Posterior cingulate gyrus (tissue), 11 donors: ENCODE results near the gene DTD1.

Experiments
- DNase-seq, 10 donors: peaks; one replicate each; pipeline versions ENCODE4 v3.0.0 to v3.0.0-alpha.2; 2020 to 2021; ENCODE audit warnings: mixed read lengths in 3 of 10
- intact Hi-C: fragments of 100-400 bp; cut with DNase I; formaldehyde crosslinking; loops from one replicate; pipeline ENCODE4 v1.15.1; 2023

The DTD1 gene

DNA sequence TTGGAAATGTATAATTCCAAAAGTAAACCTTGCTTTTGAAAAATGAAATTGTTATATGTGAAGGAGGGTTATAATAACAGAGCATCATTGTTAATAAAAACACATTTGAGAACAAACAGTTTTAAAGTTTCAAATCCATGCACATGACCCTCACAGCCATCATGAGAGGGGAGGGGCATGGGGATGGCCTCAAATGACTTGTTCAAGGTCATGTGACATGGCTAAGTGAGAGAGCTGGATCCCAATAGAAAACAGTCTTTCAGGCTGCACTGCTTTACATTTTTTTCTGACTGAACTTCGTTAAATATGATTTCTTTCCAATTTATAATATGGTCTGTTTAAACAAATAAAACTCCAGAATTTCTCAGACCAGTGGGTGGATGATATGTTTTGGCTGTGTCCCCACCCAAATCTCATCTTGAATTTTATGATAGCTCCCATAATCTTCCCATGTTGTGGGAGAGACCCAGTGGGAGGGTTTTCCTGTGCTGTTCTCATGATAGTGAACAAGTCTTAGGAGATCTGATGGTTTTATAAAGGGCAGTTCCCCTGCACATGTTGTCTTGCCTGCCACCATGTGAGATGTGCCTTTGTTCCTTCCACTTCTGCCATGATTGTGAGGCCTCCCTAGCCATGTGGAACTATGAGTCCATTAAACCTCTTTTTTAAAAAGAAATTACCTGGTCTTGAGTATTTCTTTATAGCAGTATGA, 66.0 kb downstream of the DTD1 start:
- DNase-seq: no peak
- intact Hi-C loops: no loop called here

DNA sequence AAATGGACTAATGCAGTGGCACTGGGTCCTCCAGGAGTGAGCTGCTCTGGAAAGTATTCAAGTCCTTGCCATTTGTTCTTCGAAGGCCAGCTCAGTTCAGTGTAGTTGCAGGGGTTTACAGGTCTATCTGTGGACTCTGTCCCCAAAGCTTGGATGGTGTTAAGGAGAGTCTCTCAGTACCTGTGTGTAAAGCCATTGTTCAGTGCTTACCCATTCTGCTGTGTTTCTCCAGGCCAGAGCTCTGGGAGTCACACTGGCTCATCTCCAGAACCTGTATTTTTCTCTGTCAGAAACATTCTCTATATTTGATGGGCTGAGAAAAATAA, 66.6 kb downstream of the DTD1 start:
- intact Hi-C loops: no loop called here
- no peak for DNase-seq

DNA sequence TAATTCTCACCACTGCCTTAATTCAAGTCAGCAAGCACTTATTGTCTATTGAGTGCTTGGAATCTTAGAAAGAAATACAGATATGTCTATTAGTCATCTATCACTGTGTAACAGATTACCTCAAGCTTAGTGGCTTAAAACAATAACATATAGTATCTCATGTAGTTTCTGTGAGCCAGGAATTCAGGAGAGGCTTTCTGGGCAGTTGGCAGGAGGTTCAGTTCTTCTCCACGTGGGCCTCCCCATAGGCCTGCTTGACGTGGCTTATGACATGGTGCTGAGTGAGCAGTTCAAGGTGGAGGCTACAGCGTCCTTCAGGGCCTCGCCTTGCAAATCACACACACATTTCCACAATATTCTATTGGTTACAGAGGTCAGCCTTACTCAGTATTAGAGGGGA, 69.7 kb downstream of the DTD1 start:
- intact Hi-C loops: no loop called here
- DNase-seq: peak in 1 of 10 donors; percentile 18

DNA sequence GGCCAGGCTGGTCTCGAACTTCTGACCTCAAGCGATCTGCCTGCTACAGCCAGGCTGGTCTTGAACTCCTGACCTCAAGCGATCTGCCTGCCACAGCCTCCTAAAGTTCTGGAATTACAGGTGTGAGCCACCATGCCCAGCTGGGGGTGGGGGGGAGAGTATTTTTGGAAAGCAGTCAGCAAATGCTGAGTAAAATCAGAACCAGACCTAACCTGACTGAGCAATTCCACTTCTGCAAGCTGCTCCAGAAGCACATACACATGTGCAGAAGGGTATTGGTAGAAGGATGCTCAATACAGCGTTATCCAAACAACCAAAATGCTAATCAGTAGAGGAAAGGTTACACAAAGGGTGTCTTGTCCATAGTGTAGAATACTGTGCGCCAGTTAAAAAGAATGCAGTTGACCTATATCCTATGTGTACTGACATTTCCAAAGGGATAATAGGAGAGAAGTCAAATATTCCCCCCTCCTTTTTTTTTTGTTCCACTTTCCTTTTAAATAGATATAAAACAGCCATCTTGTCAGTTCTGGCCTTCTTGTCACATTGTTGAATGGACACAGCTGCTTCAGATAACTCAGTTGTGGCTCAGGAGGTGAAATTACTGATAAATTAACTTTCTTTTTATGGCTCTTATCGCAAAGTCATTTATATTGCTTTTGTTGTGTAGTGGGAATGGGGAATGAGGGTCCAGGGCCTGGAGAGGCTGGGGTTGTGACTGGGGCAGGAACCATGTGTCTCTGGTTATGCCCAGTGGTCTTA, 74.6 kb downstream of the DTD1 start:
- intact Hi-C loops: no loop called here
- DNase-seq: peak in 1 of 10 donors; percentile 27

DNA sequence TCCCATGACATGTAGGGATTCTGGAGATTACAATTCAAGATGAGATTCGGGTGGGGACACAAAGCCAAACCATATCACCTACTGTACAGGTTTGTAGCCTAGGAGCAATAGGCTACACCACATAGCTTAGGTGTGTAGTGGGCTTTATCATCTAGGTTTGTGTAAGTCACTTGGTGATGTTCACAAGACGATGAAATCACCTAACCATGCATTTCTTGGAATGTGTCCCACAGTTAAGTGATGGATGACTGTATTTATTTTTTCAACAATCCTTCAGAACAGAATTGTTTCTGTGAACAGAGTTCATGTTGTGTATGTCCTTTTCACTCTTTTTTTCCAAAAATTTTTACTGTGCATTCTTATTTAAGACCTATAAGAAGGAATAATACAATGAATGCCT, 76.1 kb downstream of the DTD1 start:
- intact Hi-C loops: no loop called here
- DNase-seq: no peak

DNA sequence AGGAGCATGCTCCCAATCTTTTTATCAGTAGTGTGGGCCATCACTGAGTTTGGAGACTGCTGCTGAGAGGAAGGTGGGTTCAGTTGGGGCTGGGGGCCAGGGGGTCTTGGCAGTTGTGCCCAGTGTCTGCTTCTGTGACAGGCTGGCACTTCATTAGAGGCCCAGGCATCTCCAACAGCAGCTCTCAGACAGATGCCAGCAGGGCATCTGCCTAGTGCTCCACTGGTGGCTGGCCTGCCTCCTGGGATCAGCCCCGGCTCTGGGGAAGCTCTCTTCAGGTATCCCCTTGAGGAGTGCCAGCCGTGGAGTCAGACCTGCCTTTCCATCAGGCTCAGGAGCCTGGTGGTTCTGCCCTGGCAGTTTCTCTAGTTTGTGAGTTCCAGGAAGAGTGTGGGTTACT, 77.3 kb downstream of the DTD1 start:
- intact Hi-C loops: no loop called here
- DNase-seq: peak in 1 of 10 donors; percentile 56

DNA sequence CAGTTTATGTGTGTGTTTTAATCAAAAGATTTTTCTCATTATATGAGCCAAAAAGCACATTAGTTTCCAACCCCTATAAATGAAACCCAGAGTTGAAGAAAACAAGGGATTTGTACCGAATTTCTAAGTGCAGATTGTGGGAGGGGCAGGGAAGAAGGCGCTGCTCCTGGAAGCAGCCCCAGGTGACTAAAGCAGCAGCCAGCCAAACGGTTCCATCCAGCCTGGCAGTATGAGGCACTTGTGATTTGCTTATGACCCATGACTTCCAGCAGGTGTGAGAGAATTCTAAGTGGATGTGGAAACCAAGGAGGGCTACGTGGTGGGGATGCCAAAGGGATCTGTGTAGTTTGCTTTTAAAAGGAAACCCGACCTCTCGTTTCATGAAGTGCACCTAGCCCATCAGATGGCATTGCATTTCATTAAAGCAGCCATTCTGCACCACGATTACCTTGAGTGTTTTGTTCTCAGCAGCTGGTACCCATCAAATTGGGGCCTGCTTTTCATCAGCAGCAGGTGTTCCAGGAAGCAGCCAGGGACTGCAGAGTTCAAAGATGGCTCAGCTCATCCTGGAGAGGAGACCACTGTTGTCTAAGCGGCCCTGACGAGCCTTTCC, 79.1 kb downstream of the DTD1 start:
- intact Hi-C loops: no loop called here
- no peak for DNase-seq

DNA sequence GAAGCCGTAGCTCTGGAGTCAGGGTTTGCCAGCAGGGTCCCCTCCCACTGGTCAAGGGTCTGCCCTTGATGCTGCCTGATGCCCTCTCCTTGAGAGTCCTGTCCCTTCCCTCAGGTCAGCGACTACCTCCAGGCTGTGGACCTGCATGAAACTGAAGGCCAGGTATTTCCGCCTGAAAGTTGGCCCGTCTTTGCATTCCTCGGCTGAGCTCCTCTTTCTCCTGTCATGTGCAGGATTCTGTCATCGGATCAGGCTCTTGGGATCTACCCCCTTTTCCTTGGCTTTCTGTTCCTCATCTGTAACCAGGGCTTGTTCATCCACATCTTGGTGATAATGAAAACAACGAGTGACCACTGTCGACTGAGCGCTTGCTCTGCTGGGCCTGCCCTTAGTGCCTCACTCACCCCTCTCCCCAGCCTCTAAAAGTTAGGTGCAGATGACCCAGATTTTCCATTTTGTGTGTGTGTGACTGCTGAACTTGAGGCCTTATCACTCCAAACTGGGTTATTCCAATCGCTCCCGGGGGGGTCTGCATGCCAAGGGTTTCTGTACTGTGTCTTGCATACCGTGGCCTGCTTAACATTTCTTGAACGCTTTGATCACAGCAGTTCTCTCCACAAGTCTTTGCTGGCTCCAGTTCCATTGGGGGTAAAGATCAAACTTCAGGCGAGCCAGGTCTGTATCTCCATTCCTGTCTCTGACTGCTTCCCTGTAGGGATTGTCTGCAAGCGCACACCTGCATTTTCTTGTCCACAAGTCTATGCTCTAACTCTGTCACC, 81.6 kb downstream of the DTD1 start:
- peak in 1 of 10 donors; percentile 44 for DNase-seq
- intact Hi-C loops: no loop called here

DNA sequence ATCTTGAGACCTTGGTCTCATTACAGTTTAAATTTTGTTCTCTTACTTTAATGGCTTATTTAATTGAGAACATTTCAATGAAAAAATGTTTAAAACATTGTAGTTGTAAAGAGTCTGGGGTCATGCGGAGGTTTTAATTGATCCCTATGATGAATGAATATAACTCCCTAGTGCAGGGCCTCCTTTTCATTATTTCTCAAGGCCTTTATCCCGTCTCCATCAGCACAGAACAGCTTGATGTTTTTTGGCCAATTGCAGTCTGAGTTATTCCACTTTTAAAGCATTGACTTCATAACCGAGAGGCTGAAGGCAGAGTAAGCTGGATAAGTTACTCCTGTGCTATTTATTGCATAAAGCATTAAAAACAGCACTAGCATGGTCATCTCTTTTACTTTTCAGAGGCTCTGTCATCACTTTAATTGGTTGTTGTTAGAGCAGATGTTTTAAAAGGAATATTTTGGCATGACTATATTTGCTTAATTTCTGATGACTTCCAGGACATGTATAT, 83.4 kb downstream of the DTD1 start:
- intact Hi-C loops: no loop called here

DNA sequence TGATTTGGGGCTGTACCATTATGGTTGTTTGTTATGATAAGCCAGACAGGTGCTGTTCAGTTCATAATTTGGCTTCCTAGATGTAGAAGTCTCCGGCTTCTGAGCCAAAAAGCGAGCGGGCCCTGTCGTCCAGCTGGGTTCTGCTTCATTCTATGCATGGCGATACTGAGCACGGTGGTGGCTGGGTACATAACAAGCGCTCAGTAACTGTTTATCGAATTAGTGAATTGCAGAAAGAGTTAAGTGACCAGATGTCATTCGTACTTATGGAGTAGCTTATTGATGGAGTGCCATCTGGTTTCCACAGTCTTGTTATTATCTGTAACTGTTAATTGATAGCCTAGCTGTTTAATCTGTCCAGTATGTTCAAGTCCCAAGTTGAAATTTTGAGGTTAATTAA, 85.0 kb downstream of the DTD1 start:
- DNase-seq: peak in 1 of 10 donors; percentile 23
- intact Hi-C loops: no loop called here

More for the DNA sequence above, 83.4 kb downstream of the DTD1 start:
- no peak for DNase-seq

DNA sequence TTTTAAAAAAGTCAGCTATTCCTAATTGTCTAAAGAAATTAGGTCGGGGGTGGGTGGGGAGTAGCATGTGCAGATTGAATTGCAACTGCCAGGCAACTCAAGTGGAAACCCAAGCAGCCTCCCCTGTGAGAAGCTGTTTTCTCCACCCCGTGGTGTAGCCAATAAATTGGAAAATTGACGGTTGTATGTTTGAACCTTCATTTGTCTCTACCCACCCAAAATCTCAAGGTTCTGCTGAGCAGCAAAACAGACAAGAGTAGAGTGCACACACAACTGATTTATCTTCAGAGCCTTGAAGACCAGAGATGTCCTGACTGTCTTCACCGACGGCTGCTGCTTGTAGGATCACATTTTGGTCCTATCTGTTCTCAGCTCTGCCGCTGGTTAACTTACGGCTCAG, 88.5 kb downstream of the DTD1 start:
- intact Hi-C loops: no loop called here
- DNase-seq: no peak

DNA sequence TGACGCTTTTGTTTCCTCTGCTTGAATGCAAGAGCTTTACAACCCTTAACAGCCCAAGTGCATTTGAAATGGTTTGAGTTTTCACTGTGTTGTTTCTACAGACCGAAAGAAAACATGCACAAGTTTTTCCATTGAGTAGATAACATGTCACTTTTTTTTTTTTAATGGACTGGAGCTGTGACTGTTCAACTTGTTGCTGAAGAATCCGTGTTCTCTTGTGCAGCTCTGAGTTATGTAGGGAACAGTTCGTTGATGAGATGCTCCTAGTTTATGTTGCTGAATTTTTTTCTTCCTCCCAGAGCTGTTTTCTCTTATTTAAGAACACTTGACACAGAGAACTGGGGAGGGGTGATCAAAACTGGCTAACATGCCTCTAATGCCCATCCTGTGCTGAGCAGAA, 89.3 kb downstream of the DTD1 start:
- intact Hi-C loops: no loop called here
- no peak for DNase-seq

DNA sequence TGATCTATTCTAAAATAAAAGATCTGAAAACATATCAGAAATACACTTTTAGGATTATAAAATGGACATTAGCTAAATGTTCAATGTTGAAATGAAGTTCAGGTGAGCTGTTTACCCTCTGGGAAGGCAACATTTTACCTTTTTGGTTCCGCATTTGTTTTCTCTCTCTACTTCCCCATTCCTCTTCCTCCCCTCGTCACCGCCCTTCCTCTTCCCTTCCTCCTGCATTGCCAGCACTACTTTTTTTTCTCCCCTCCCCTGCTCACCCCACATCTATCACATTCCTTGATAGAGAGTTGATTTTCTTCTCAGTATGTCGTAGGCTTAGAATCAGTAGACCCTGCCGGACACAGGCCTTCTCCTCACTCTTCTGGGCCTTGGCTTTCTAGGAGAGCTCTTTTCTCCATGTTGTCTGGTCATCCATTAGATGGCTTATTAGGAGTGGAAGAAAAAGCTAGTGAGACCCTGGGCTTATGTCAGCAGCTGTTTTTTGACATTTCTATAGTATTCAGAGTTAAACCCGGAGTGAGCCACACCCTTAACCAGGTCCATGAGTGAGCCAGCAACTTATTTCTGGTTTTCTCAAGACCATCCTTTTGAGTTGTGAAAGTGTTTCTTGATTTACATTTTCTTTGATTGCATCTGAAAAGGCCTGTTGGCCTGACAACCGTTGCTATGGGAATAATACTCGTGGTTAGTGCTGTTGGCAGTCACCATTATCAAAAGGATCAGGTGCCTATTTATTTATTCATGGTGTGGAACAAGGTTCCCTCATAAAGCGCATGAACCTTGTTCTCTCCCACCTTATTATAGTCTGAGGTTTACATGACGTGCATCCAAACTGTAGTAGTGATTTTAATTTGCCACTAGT, 90.9 kb downstream of the DTD1 start:
- intact Hi-C loops: no loop called here
- no peak for DNase-seq

DNA sequence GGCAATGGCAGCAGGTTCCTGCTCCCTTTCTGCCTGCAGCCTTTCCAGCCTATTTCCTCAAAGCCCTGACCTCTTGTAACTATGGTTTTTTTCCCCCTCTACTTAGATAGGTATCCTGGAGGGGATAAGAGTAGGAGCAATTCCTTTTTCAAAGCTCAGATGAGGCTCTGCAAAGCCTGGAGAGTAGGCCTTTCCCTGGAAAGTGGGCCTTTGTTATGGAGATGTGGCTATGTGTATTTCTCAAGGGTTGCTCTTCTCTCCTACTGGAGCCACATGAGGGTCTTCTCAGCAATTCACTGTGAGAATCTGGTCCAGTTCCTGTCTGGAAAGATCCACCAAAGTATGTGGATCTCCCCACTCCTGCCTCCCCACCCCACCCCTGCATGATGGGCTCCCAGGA, 96.0 kb downstream of the DTD1 start:
- intact Hi-C loops: no loop called here
- no peak for DNase-seq

DNA sequence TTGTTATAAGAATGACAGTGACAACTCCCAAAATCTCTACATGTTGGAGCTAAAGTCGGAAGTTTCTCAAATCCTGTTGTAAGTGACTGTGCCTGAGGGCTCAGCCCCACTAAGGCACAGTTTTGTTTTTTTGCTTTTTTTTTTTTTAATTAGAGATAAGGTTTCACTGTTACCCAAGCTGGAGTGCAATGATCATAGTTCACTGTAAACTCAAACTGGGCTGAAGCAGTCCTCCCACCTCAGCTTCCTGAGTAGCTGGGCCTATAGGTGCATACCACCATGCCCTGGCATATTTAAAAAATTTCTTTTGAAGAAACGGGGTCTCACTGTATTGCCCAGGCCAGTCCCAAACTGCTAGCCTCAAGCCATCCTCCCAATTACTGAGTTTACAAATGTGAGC, 96.9 kb downstream of the DTD1 start:
- DNase-seq: no peak
- intact Hi-C loops: no loop called here

DNA sequence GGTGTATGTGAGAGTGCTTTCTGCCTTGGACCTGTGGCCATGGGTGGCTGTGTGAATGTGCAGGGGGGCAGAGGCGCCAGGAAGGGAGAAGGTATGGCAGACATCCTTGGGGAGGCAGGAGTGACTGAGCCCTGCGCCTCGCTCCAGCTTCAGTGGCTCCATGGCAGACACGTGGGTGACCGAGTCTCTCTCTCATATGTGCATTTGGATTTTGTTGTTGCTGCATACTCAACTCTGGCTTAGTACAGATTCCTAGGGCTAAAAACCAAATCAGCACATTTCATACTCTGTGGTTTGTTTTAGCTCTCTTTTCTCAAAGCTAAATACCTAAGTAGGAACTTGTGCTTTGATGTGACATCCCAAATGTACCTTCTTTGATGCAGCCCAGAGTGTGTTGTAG, 97.6 kb downstream of the DTD1 start:
- DNase-seq: no peak
- intact Hi-C loops: no loop called here

DNA sequence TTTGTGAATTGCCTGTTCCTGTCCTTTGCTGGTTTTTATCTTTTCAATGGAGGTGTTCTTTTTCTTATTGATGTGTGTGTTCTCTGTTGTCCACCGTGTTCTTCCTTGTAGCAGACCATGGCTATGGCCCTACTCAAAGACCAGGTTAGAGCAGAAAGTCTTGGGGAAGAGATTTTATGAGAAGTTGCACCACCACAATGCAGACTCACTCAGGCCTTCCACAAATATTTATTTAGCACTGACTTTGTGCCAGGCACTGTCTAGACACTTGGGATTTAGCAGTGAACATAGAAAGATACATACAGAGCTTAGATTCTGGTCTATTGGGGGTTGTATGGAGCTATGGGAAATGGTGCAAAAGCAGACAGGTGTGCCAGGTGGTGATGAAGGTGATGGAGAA, 98.8 kb downstream of the DTD1 start:
- no peak for DNase-seq

DNA sequence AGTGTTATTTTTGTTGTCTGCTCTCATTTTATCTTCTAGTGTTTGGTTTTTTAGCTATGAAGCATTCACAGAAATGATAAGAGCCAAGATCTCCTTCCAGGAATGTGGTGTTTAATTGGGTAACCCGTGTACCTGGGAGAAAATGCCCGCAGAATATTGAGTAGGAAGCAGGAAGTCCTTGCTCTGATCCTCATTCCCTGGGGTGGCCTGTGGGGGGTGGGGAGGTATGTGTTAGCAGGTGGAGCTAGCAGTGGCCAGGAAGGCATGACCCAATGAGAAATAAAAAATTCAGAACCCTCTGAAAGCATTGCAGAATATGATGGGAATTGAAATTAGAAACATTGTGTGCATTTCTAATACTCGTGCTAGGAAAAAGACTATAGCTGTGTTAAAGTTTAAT, 100.8 kb downstream of the DTD1 start:
- intact Hi-C loops: no loop called here
- no peak for DNase-seq

More for the DNA sequence above, 98.8 kb downstream of the DTD1 start:
- intact Hi-C loops: no loop called here

DNA sequence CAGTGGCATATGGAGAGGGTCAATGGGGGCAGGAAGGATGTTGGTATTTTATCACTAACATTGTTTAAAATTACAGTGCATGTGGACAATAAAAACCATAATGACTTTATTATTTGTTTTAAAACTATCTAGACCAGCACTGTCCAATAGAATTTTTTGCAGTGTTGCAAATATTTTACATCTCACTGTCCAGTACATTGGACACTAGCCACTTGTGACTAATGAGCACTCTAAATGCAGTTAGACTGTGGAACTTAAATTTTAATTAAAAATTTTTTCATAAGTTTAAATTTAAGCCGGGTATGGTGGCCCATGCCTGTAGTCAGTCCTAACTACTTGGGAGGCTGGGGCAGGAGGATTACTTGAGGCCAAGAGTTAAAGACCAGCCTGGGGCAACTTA, 101.7 kb downstream of the DTD1 start:
- intact Hi-C loops: no loop called here
- DNase-seq: no peak

DNA sequence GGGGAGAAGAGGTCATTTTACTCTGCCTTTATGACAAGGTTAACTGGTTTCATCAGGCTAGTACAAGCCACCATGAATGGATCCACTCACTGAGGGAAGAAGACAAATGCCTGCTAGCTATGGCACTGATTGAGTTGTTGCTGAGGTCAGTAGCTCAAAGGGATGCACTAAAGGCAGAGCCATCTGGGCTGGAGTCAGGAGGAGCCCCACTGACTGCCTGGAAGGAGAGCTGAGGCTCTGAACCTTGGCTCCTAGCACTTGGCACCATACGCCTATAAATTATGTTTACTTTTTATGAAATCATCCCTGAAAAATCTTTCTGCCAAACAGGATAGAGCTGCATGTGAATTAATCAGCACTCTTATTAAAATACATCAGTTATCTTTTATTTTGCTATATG, 104.6 kb downstream of the DTD1 start:
- intact Hi-C loops: no loop called here
- DNase-seq: no peak
